Choroid plexus epithelial cell (primary cell): ENCODE results near the gene NFKBIE.
A peak's percentile ranks its signal among the peaks of the same experiment; 100 is the strongest.

Experiments used
- DNase-seq: peaks from one replicate; pipeline ENCODE4 v3.0.0-alpha.2; 2010; ENCODE audit warnings: low read depth
- H3K4me3 ChIP-seq: 2 replicates; pipeline ENCODE4 v1.5.1; 2011; ENCODE audit warnings: low read depth, mild to moderate bottlenecking, control low read depth, low read length, moderate library complexity
- TF ChIP-seq, protein P1 (sequence below): conservative IDR thresholded peaks from 2 replicates; pipeline ENCODE4 v1.5.1; 2011; ENCODE audit warnings: low read depth, mild to moderate bottlenecking, control low read depth, inconsistent platforms, low read length, moderate library complexity

The NFKBIE gene

DNA sequence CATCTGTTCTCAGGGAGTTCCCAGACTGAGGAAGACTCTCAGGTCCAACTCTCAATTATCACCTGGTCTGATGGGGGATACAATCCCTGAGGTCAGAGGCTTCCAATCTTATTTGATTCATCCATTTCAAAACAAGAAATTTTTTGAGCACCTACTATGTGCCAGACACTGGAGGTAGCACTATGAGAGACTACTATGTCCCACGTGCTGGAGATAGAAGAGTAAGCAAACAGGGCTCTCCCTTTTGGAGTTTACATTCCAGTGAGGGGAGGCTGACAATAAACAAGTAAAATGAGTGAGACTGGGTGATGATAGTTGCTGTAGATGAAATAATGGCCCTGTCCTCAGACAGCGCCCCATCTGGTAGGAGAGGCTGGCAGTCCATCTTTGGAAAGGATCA lies 21.4 kb upstream of the NFKBIE start:
- no peak for DNase-seq
- TF ChIP-seq, protein P1, sequence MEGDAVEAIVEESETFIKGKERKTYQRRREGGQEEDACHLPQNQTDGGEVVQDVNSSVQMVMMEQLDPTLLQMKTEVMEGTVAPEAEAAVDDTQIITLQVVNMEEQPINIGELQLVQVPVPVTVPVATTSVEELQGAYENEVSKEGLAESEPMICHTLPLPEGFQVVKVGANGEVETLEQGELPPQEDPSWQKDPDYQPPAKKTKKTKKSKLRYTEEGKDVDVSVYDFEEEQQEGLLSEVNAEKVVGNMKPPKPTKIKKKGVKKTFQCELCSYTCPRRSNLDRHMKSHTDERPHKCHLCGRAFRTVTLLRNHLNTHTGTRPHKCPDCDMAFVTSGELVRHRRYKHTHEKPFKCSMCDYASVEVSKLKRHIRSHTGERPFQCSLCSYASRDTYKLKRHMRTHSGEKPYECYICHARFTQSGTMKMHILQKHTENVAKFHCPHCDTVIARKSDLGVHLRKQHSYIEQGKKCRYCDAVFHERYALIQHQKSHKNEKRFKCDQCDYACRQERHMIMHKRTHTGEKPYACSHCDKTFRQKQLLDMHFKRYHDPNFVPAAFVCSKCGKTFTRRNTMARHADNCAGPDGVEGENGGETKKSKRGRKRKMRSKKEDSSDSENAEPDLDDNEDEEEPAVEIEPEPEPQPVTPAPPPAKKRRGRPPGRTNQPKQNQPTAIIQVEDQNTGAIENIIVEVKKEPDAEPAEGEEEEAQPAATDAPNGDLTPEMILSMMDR = no peak
- no peak overlapping the region for H3K4me3 ChIP-seq

DNA sequence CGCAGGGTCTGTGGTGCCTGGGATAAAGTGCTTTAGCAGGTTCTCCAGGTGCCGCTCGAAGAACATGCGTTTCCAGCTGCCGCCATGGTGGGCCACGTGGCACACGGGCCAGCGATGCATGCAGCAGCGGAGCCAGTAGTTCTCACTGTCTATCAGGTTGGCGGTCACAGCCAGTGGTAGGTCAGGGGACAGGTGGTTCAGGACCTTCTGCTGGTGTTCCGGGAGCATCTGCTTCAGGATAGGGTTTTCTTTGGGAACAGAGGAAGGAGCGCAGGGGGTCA lies 20.9 kb upstream of the NFKBIE start:
- TF ChIP-seq, protein P1 = no peak
- DNase-seq = no peak
- H3K4me3 ChIP-seq = no peak overlapping the region

DNA sequence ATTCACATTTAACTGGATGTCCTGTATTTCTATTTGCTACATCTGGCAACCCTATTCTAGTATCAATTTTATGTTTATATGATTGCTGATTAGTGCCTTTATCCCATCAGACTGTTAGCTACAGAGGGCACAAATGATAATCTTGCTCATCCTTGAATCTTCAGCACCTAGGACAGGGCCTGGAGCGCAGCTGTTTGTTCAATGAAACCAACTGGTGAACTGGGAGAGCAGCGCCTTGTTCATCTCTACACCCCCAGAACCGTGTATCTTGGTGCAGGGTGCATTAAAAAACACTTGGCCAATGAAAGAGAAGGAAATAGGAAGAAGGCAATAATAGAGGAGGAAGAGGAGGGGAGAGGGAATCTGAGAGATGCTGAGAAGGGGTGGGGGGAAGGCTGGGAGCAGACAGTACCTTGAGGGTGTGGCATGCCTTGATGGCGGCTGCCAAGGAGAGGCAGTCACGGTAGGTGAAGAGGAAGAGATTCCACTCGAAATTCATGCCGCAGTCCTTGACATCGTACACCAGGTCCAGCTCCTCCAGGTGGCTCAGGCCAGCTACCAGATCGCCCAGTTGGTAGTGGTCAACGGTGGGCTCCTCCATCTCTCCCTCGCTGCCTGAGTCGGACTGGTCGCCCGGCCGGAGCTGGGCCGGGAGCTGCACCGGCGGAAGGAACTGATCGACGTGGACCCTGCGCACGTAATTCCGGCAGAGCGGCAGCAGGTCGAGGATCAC lies 20.4 kb upstream of the NFKBIE start:
- DNase-seq = peak; percentile 51
- no peak overlapping the region for H3K4me3 ChIP-seq
- TF ChIP-seq, protein P1 = no peak

DNA sequence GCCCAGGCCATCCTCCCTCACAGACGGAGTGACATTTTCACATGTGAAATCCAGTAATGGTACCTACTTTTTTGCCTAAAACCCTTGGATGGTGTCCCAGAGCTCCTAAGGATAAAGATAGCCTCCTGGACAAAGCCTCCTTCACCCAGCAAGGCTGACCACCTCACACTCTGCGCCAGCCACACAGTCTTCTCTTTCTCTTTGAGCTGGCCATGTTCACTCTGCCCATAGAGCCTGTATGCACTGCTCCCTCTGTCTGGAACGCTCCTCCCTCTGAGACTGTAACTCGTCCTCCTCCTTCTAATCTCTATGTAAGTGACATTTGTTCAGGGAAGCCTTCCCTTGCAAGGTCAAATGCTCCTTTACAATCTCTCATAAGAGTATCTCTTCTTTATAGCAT lies 19.5 kb upstream of the NFKBIE start:
- TF ChIP-seq, protein P1 = no peak
- no peak for DNase-seq
- no peak overlapping the region for H3K4me3 ChIP-seq

DNA sequence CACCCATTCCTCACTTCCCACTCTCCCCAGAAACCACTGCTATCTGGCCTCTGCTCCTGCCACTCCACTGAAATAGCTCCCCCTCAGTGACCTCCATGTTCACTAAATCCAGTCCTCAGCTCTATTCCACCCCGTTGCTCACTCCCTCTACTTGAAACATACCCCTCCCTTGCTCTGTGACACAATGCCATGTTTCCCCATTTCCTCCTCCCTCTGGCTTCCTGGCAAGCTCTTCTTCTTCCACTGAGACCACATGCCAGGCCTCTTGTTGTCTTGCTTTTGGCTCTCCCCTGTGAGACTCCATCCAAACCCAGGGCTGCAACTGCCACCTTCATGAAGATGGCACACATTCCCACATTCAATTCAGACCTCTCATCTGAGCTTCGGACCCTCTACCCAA lies 18.8 kb upstream of the NFKBIE start:
- H3K4me3 ChIP-seq = no peak overlapping the region
- no peak for DNase-seq
- TF ChIP-seq, protein P1 = no peak

DNA sequence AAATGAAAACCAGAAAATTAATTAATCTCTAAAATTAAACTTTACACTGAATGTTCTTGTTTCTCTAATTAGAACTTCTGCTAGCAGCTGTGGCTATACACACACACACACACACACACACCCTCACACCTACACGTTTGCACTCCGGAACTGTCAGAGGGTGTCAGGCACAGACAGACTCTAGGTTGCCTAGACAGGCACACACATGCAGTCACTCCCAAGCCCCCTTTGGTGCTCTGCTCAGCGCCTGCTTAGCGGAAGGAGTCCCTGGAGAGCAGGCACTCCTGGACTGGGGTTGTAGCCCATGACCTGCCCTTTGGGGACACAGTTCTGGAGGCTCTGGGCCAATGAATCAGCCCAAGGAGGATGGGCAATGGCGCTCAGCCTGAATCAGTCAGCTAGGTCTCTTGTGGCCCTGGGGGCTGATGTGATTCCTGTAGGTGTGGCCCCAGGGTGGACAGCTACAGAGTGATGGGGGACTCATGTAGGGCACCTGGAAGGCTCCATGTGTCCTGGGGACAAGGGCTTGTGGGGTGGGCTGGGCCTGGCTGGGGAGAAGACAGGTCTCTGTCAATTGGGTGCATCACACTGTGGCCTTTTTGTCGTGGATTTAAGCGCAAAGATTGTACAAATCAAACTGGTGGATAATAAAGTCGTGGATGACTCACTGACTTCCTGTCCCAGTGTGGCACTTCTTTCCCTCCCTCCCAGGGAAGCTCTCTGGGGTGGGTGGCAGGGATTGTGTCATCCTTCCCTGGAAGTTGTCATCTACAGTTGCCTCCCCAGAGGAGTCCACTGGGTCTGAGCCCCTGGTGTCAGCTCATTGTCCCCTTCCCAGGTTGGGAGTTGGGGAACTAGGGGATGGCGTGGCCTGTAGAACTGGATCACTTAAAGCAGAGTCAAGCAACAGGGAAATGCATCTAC lies 13.7 kb upstream of the NFKBIE start:
- H3K4me3 ChIP-seq = no peak overlapping the region
- TF ChIP-seq, protein P1 = no peak
- no peak for DNase-seq

DNA sequence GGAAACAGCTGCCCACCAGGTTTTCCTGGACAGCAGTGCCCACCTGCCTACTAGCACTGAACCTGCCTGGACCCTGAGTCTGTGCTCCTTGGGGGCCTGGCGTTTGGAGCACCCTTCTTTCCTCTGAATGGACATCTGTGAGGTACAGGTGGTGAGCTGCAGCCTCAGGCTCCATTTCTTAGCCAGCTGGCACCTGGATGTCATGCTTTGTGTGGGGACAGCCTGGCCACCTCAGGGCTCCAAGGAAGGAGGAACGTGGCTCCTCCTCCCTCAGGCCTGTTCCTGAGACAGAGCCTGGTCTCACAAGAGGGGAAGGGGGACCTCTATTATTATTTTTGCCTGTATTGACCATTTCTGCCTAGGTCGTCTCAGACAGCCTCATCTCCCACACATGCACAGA lies 13.0 kb upstream of the NFKBIE start:
- TF ChIP-seq, protein P1 = no peak

More for the DNA sequence above, 13.0 kb upstream of the NFKBIE start:
- DNase-seq = no peak
- no peak overlapping the region for H3K4me3 ChIP-seq
